Measurements from ENCODE around the gene FAM53A. TPM values are rescaled to one million over a fixed set of nuclear protein-coding genes. Genes with fewer than 3 reads are reported as not detected.

Gene FAM53A
- total and polyA plus RNA-seq, 2 donors (not counting 1 experiment from before 2014, with no cell fraction given) = 0.65 to 0.99 TPM

GRCh38 chr4:1664141-1664540 is 20.0 kb downstream of the FAM53A start:
- no peak overlapping the region for H2AFZ ChIP-seq (ENCODE audit: low read length)
- no peaks in the 10 kb centered on the region for H3K4me1 ChIP-seq (ENCODE audit: control insufficient read depth, extremely low read depth, insufficient read depth, low read length)
- no peak overlapping the region for H3K9ac ChIP-seq (ENCODE audit: insufficient read depth, low read length)
- no peak for TF ChIP-seq CTCF (conservative IDR thresholded peaks at IDR 0.05 in 1 of 2, IDR thresholded peaks at IDR 0.05 in 1 of 2; ENCODE audit: low read depth in 1 of 2, low read length in 2 of 2)
- no peak for TF ChIP-seq EZH2 (IDR thresholded peaks at IDR 0.05; ENCODE audit: low read length, missing control alignments)
- no peak for DNase-seq (ENCODE audit: low read depth in 2 of 2)
- H3K36me3 ChIP-seq (ENCODE audit: control insufficient read depth, insufficient read depth, low read length) = no peaks in the 10 kb centered on the region
- H3K4me2 ChIP-seq (ENCODE audit: extremely low read depth, insufficient read depth, low read length) = no peak overlapping the region
- H3K27ac ChIP-seq (ENCODE audit: insufficient read depth, low read length) = no peak overlapping the region
- H3K4me3 ChIP-seq (replicated peaks in 1 of 4; ENCODE audit: control extremely low read depth in 1 of 4, insufficient read depth in 1 of 4, low read depth in 3 of 4, low read length in 4 of 4) = no peak overlapping the region
- no peaks in the 10 kb centered on the region for H3K79me2 ChIP-seq (ENCODE audit: control insufficient read depth, insufficient read depth, low read length)
- H4K20me1 ChIP-seq (ENCODE audit: control insufficient read depth, extremely low read depth, insufficient read depth, low read length) = no peaks in the 10 kb centered on the region
- H3K9me3 ChIP-seq (ENCODE audit: control insufficient read depth, insufficient read depth, low read depth, low read length) = no peaks in the 10 kb centered on the region
- no peaks in the 10 kb centered on the region for H3K27me3 ChIP-seq (ENCODE audit: control insufficient read depth, insufficient read depth, low read length)

GRCh38 chr4:1663549-1663948 is 20.6 kb downstream of the FAM53A start:
- no peak for DNase-seq (ENCODE audit: low read depth in 2 of 2)
- TF ChIP-seq EZH2 (IDR thresholded peaks at IDR 0.05; ENCODE audit: low read length, missing control alignments) (no peak), CTCF (conservative IDR thresholded peaks at IDR 0.05 in 1 of 2, IDR thresholded peaks at IDR 0.05 in 1 of 2; ENCODE audit: low read depth in 1 of 2, low read length in 2 of 2) (no peak)
- no peak overlapping the region for H2AFZ ChIP-seq (ENCODE audit: low read length)

DNA sequence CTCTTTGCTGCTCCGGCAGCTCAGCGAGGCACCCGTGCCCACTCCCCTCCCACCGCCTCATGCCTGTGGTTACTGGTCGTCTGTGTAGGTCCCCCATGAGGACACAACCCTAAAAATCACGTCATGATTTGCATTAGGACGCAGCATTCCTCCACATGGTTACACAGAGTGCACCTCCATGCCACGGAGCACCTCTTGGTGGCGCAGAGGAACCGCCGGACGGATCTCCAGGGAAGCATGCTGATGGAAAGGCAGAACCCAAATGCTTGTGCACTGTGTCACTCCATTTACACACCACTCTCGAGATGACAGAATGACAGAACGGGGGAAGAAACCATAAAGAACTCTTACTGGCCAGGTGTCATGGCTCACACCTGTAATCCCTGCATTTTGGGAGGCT is 22.4 kb downstream of the FAM53A start:
- H3K4me3 ChIP-seq (replicated peaks in 1 of 4; ENCODE audit: control extremely low read depth in 1 of 4, insufficient read depth in 1 of 4, low read depth in 3 of 4, low read length in 4 of 4) = no peak overlapping the region
- H3K27ac ChIP-seq (ENCODE audit: insufficient read depth, low read length) = no peak overlapping the region
- no peak overlapping the region for H2AFZ ChIP-seq (ENCODE audit: low read length)
- TF ChIP-seq EZH2 (IDR thresholded peaks at IDR 0.05; ENCODE audit: low read length, missing control alignments) (no peak), CTCF (conservative IDR thresholded peaks at IDR 0.05 in 1 of 2, IDR thresholded peaks at IDR 0.05 in 1 of 2; ENCODE audit: low read depth in 1 of 2, low read length in 2 of 2) (no peak)
- H3K27me3 ChIP-seq (ENCODE audit: control insufficient read depth, insufficient read depth, low read length) = no peaks in the 10 kb centered on the region
- H3K36me3 ChIP-seq (ENCODE audit: control insufficient read depth, insufficient read depth, low read length) = no peaks in the 10 kb centered on the region
- H3K9me3 ChIP-seq (ENCODE audit: control insufficient read depth, insufficient read depth, low read depth, low read length) = no peaks in the 10 kb centered on the region
- no peak overlapping the region for H3K9ac ChIP-seq (ENCODE audit: insufficient read depth, low read length)
- H4K20me1 ChIP-seq (ENCODE audit: control insufficient read depth, extremely low read depth, insufficient read depth, low read length) = no peaks in the 10 kb centered on the region
- no peak overlapping the region for H3K4me2 ChIP-seq (ENCODE audit: extremely low read depth, insufficient read depth, low read length)
- H3K79me2 ChIP-seq (ENCODE audit: control insufficient read depth, insufficient read depth, low read length) = no peaks in the 10 kb centered on the region
- DNase-seq (ENCODE audit: low read depth in 2 of 2) = no peak
- no peaks in the 10 kb centered on the region for H3K4me1 ChIP-seq (ENCODE audit: control insufficient read depth, extremely low read depth, insufficient read depth, low read length)

More at GRCh38 chr4:1663549-1663948, 20.6 kb downstream of the FAM53A start:
- no peak overlapping the region for H3K9ac ChIP-seq (ENCODE audit: insufficient read depth, low read length)
- H3K79me2 ChIP-seq (ENCODE audit: control insufficient read depth, insufficient read depth, low read length) = no peaks in the 10 kb centered on the region
- H3K9me3 ChIP-seq (ENCODE audit: control insufficient read depth, insufficient read depth, low read depth, low read length) = no peaks in the 10 kb centered on the region
- no peaks in the 10 kb centered on the region for H3K36me3 ChIP-seq (ENCODE audit: control insufficient read depth, insufficient read depth, low read length)
- no peaks in the 10 kb centered on the region for H3K27me3 ChIP-seq (ENCODE audit: control insufficient read depth, insufficient read depth, low read length)
- H3K4me2 ChIP-seq (ENCODE audit: extremely low read depth, insufficient read depth, low read length) = no peak overlapping the region
- H4K20me1 ChIP-seq (ENCODE audit: control insufficient read depth, extremely low read depth, insufficient read depth, low read length) = no peaks in the 10 kb centered on the region
- no peak overlapping the region for H3K27ac ChIP-seq (ENCODE audit: insufficient read depth, low read length)
- no peak overlapping the region for H3K4me3 ChIP-seq (replicated peaks in 1 of 4; ENCODE audit: control extremely low read depth in 1 of 4, insufficient read depth in 1 of 4, low read depth in 3 of 4, low read length in 4 of 4)
- H3K4me1 ChIP-seq (ENCODE audit: control insufficient read depth, extremely low read depth, insufficient read depth, low read length) = no peaks in the 10 kb centered on the region

Data from fibroblast of lung (primary cell).